Left ventricle myocardium superior (tissue), 1 donor: Measurements from ENCODE around the gene TMEM232. TPM values are rescaled to one million over a fixed set of nuclear protein-coding genes. Genes with fewer than 3 reads are reported as not detected.
"Not testable (repeated sequence)": the region's sequence is repeated elsewhere in the genome, so short reads cannot be mapped to it uniquely, and the experiment has no call there.

ENCODE experiments used
- ATAC-seq: fragments of 200-7000 bp; cut with Tn5 transposase; one replicate; pipeline ENCODE4 v1.9.1; 2020; ENCODE audit warnings: mild to moderate bottlenecking, moderate library complexity
- DNase-seq: peaks from one replicate; pipeline ENCODE4 v3.0.0-alpha.2; 2020
- intact Hi-C: fragments of 100-400 bp; cut with micrococcal nuclease; formaldehyde crosslinking; loops from one replicate; pipeline ENCODE4 v1.11.0; 2022
- total RNA-seq: library from RNA; stranded (reverse); fragmentation: NEBNext Ultra II Directional; extraction: Animal tissue kit (Norgen Biotek cat#: 25700); gene quantifications from one replicate; pipeline ENCODE4 v1.2.1, GENCODE V29; 2021
- donor health status: DM: no; HTN: yes; CAD: no; lungs with severe emphysema.

The TMEM232 gene
- total RNA-seq, 1 donor from 2014 or later: 2.9 TPM

DNA sequence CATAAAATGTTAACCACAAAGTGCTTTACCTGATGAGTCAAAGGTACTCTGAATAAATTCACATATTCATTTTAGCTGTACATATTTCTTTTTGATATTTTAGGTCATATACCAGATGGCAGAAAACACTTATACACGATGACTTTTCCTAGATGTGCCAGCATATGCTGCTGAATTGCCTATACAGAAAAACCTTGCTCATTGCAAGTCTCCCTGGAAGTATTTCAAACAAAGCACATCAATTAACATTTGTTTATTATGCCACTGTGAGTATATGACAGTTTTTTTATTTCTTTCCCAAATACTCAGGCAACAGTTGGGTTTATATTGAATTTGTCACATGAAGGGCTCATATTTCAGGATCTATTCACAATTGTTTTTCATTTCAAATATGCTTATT, 180.8 kb downstream of the TMEM232 start:
- ATAC-seq: no peak
- no peak for DNase-seq
- intact Hi-C loops: no loop called here

DNA sequence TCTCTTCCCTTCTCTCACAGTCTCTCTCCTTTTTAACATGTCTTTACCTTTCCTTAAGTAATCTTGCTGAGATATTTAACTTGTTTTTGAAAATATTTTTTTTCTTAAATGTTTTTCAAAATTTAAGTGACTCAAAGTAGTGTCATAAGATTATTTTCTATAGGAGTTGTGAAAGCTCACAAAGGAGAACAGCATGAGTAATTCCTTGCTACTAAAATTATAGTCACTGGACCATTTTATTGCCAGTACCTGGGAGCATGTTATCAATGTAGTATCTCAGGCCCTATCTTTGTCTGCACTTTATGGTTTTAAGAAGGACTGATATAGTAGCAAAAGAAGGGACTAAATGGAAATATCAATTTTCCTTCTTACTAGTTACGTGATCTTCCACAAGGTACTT, 181.9 kb downstream of the TMEM232 start:
- intact Hi-C loops: no loop called here
- ATAC-seq (no peak), DNase-seq (no peak)

DNA sequence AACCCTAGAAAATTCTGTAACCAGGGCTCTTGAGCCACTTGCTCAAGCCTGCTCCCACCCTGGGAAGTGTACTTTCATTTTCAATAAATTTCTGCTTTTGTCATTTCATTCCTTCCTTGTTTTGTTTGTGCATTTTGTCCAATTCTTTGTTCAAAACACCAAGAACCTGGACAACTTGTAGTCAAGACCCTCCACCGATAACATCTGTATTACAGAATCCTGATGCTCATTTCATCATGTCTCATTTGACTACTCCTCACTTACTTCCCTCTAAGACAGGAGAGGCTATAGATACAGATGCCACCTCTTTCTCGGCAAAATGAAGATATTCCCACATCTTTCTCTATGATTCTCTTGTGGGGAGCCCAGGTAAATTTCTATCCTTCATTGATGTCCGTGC, 183.5 kb downstream of the TMEM232 start:
- ATAC-seq (no peak), DNase-seq (no peak)
- intact Hi-C loops: no loop called here

DNA sequence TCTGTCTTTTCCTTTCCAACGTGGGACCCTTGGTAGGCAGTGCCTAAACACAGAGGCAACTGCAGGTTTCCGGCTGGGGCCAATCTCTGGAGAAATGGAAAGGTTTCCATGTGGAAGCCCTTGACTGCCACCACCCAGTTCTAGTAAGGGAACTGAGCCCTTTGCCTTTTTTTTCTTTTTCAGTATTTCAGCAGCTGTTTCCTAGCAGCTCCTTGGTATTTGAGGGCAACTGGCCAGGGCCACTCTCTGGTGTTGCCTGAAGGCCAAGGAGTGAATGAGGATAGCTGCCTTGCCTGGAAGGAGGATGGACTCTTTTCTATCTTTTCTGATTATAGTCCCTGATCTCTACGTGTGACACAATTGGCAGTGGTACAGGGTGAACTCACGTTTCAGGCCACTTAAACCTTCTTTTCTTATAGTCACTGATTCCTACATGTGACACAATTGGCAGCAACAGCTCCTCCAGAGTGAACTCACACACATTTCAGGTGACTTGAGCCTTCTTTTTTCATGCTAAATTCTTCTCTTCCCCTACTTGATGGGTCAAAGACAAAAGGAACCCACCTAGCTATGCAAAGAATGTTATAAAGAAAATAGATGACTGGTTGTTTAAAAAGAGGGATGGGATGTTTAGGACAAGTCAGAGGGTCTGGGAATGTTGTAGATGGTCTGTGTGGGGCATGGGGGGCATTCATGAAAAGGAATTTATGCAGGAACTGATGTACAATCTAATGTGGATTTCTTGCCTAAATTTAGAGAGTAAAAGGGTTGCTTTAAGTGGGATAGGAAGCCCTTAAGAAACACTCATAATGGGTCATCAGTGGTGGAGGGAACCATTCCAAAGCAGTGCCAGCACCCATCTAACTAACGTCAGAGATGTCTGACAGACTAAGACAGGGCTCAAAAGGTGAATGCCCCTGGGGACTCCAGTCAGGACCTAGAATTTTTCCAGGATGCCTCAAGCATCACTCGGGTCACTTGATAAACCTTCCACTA, 190.1 kb downstream of the TMEM232 start:
- intact Hi-C loops: no loop called here
- ATAC-seq: no peak
- peak; percentile 28 for DNase-seq

DNA sequence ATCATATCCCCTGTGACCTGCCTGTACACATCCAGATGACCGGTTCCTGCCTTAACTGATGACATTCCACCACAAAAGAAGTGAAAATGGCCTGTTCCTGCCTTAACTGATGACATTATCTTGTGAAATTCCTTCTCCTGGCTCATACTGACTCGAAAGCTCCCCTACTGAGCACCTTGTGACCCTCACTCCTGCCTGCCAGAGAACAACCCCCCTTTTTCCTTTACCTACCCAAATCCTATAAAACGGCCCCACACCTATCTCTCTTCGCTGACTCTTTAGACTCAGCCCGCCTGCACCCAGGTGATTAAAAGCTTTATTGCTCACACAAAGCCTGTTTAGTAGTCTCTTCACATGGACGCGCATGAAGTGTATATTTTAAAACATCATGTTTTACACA, 191.3 kb downstream of the TMEM232 start:
- DNase-seq, ATAC-seq, intact Hi-C loops: not testable (repeated sequence)

DNA sequence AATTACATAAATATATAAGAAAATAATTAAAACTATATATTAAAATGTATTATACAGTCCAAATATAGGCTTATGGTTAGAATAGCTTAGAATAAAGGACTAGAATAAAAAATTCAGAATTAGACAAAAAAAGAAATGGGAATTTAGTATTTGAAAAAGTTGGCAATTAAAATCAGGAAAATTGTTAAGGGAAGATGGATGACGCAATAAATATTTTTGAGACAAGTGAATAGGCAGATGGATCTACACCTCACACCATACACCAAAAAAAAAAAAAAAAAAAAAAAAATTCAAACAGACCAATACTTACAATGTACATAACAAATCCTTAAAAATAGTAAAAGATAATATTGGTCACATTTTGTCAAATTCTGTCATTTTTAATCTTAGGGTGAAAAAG, 200.7 kb downstream of the TMEM232 start:
- ATAC-seq (no peak), DNase-seq (no peak)
- intact Hi-C loops: no loop called here

DNA sequence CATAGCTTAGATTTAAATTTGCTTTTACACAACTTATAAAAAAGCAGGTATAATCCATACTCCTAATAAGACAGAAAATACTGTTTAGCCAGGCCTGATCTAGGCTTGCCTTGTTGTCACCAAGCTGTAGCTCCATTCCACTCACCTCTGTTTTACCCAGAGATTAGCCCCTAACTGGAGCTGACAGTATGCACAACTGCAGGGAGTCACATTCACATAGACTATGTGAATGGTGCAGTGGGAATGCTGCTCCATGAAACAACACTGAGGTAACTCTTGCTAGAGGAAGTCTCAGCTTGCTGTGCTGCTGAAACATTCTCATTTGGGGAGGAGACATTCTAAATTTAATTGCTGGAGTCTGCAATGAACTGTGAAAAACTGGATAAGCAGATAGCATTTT, 209.1 kb downstream of the TMEM232 start:
- ATAC-seq (no peak), DNase-seq (no peak)
- intact Hi-C loops: no loop called here

DNA sequence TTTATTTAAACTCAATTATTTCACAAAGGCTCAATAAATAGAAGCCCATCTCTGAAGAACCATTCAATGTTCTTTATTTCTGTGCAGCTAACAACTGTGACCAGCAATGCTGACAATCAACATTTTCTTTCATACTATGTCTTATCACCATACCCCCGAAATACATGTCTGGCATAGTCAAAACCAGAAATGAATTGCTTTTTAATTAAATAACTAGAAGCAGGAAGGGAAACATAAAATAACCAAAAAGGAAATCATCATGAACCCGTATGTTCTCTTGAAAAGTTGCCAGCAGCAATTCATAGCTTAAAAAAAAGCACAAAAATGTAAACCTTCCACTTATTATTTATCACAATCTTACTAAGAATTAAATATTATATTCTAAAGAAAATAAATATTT, 212.4 kb downstream of the TMEM232 start:
- intact Hi-C loops: no loop called here
- no peak for ATAC-seq

DNA sequence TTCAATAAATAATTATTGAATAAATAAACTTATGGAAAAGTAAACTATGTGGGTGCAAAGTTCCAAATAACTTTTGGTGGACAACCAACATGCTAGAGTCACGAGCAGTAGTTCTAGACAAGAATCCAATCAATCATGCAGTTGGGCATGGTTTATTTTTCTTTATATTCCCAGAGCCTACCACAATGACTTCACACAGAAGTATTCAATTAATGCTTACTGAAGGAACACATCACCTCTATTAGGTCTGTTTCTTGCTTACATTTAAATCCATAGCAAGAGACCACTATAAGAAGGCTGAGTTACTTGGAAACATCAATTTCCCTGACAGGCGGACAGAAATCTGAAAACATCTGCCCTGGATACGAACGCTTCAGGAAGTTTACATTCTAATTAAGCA, 214.2 kb downstream of the TMEM232 start:
- DNase-seq (no peak), ATAC-seq (no peak)
- intact Hi-C loops: no loop called here

More for the DNA sequence above, 212.4 kb downstream of the TMEM232 start:
- DNase-seq: no peak

DNA sequence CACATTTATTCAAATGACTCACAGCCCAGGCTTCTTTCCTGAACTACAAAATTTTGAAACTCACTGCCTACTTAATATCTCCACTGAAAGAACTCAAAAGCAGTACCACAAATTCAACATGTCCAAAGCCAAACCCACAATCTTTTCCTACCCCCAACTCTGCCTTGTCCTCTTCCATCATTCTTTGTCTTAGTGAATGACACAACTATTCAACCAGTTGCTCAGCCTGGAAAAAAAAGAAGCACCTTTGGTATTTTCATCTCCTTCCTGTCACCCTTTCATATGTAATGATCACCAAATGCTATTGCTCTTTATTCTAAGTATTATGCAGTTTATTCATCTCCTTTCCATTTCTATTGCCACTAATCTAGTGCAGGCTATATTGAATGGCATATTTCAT, 216.3 kb downstream of the TMEM232 start:
- no peak for ATAC-seq
- intact Hi-C loops: no loop called here
- DNase-seq: no peak

DNA sequence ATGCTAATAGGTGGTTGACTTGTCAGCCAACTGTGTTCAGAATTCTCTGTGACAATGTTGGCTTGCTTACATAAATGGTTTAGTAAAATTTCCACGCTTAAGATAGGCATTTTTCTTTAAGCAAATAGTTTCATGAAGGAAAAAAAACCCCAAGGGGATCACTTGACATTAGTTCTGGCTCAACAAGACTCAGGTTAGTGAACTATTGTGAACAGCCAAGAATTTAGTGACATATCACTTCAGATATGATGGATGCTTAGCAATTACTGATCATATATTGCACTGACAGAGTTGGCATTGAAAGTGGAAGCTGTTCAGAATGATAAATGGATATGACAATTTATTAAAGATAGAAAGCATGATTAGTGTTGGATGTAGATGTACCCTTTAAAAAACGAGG, 218.5 kb downstream of the TMEM232 start:
- ATAC-seq (no peak), DNase-seq (no peak)
- intact Hi-C loops: no loop called here

DNA sequence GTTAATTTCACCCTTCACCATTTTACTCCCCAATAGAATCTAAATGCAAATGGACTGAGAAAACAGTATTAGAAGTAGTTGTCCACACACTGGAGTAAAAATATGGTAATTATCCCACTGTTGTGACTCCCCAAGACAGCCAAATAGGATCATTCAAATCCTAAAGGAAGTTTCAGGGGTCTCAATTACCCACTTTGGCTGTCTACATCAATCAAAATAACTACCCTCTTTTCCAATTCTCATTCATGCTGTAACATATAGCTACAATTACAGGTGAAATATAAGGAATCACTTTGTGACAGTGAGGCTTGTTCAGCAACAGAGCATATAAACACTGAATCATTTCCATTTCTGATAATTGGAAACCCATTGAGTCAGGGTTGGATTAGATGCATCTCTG, 220.1 kb downstream of the TMEM232 start:
- ATAC-seq (no peak), DNase-seq (no peak)
- intact Hi-C loops: no loop called here

DNA sequence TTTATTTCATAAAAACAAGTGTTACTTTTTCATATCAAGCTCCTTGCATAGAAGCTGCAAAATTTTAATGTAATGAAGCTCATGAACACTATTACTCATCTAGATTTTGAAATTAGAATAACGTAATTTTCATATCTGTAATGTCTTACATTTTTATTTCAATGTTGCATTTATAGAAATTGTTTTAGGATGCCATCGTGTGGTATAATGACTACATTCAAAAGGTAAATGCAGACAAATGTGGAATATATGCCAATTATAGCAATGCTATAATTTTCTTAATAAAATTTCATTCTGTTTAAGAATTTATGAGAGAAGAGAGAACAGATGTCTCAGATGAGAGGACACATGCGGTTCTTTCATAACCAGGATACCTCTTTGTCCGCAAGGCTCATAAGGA, 230.2 kb downstream of the TMEM232 start:
- DNase-seq (no peak), ATAC-seq (no peak)
- intact Hi-C loops: no loop called here

DNA sequence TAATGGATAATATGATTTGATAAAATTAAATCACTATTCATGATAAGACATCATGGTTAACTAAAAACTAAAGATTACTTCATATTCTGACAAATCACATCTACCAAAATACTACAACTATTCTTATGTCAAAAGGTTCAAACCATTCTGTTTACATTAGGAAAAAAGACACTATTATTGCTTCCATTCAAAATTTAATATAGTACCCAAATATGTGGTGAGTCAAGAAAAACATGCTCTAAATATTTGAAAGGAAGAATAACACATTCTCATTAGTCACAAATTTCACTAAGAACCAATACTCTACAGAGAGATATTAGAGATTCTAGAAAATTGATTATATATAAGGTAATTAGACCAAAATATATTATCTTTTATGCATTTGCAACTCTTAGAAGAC, 234.0 kb downstream of the TMEM232 start:
- DNase-seq: no peak
- intact Hi-C loops: no loop called here
- no peak for ATAC-seq

DNA sequence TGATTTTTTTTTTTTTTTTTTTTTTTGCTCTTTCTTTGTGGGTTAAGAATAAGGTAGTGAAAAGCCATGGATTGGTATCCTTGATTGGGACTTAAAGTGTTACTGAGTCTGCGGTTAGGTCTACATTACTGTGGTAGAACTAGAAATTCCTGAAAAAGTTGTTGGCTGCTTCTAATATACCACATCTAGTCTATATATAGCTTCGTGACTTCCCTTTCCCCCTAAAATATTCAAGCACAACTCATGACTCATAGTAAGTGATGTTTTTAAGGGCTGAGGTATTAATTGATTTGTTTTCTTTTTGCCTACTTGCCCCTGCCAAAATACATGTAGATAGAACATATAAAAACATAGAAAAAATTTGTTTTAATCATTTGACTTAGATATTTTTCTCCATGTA, 247.6 kb downstream of the TMEM232 start:
- no peak for DNase-seq
- intact Hi-C loops: no loop called here
- no peak for ATAC-seq

DNA sequence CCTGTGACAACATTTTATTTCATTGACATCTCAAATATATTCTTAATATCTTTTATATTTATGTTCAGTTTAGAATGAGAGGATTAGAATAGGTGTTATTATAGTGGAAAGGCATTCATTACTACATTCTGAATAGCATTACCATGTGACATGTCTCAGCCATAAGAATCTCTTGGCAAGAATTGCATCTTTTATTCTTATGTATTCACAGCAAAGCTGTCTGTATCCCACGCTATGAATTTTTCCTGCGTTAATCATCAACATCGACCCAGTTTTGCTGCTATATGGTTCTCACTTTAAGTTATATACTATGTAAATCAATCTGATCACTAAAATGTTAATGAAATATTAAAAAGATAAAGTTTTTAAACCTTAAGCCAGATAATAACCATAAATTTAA, 248.6 kb downstream of the TMEM232 start:
- DNase-seq (no peak), ATAC-seq (no peak)
- intact Hi-C loops: no loop called here

DNA sequence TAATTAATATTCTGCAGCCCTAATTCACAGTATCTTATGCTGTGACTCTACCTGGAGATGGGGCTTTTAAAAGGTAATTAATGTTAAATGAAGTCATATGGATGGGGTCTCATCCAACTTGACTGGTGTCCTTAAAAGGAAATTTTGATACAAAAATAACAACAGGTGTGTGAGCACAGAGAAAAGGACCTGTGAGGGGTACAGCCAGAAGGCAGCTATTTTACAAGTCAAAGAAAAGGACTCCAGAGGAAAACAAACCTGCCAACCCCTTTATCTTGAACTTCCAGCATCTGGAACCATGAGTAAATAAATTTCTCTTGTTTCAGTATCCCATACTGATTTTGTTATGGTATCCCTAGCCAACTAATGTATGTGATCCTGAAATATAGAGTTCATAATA, 250.3 kb downstream of the TMEM232 start:
- no peak for DNase-seq
- intact Hi-C loops: no loop called here
- ATAC-seq: no peak

DNA sequence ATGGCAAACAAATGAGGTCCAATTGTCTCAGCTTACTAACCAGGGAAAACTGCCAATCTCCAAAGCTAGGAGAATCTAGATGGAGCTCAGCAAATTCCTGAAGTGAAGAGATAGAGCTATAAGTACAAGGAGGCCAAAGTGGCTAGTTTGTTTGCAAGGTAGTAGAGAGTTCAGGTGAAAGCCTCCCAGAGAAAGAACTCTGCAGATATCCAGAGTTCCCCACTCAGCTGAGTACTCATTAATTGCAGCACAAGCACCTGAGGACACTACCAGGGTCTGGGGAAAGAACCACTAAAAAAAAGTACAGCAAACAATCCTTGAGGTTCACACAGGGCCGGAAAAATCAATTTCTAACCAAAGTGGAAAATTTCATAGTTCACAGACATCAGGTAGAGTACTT, 250.9 kb downstream of the TMEM232 start:
- no peak for ATAC-seq
- intact Hi-C loops: no loop called here
- no peak for DNase-seq

DNA sequence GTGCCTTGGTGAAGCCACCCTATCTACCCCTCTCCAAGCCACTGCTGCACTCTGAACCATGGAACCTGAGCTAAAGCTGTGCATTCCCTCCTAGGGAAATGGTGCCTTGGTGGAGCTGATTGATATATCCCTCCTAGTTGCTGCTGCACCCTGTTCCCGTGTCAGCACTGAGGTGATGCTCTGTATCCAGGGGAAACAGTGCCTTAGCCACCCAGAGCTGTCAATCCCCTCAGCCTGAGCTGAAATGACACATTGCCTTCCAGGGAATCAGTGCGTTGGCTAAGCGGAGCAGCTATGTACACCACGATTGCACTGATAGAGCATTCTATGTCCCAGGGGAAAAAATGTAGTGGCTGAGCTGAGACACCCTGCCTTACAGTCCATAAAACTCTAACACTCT, 257.0 kb downstream of the TMEM232 start:
- intact Hi-C loops: no loop called here
- no peak for ATAC-seq
- DNase-seq: no peak

DNA sequence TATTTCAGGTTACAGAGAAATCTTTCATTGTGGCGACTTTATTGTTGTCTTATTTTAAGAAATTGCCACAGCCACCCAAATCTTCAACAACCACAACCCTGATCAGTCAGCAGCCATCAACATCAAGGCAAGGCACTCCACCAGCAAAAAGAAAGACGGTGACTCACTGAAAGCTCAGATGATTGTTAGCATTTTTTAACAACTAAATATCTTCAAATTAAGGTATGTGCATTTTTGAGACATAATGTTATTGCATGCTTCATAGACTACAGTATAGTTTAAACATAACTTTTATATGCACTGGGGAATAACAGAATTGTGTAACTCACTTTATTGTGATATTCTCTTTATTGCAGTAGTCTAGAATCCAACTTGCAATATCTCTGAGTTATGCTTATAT, 263.4 kb downstream of the TMEM232 start:
- ATAC-seq: no peak
- DNase-seq: no peak
- intact Hi-C loops: no loop called here

DNA sequence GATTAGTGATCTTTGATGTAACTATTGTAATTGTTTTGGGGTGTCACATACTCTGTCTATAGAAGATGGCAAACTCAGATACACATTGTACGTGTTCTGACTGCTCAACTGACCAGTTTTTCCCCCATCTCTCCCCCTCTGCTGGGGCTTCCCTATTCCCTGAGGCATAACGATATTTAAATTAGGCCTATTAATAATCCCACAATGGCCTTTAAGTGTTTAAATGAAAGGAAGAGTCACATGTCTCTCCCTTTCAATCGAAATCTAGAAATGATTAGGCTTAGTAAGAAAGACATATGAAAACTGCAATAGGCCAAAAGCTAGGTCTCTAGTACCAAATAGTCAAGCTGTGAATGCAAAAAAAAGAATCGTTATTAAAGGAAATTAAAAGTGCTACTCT, 265.6 kb downstream of the TMEM232 start:
- intact Hi-C loops: no loop called here
- ATAC-seq: no peak
- DNase-seq: no peak
